Measurements from ENCODE around the gene TNS1.
"Not testable (repeated sequence)": the region's sequence is repeated elsewhere in the genome, so short reads cannot be mapped to it uniquely, and the experiment has no call there.

TNS1 gene

DNA sequence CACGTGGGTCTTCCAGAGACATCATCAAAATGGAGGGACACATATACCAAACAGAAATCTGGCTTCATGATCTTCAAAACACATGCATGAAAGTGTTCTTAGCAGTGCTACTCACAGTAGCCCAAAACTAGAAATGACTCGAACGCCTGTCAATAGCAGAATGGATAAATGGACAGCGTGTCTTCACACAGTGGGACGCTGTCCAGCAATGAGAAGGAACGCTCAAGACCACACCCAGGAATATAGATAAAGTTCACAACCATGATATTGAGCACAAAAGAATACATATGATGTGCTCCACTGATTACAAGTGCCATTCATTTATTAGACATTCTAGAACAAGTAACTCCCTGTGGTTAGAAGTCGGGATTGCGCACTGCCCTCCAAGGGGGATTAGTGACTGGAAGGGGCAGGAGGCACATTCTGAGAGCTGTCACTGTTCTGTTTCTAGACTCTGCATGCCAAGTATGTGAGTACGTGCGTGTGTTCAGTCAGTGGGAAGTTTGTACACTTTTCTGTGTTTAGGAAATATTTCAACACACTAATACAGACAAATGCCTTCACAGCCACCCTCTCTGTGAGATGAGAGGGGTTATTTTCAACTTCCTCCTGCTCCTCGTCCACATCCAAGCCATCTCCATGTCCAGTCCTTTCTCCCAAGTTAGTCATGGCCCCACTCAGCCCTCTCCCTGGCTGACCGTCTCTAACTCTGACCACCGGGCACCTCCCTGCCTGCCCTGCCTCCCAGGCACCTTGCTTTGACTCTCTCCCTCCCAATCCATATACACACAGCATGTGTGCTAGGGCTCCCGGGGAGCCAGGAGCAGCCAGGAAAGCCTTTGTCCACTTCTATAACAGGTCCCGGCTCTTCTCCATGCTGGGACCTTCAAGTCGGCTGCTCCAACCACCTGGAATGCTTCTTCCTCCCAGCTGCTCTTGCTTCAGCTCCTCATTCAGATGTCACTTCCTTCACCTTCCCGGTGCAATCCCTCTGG is 26.9 kb upstream of the TNS1 start:
- DNase-seq, result no peak

DNA sequence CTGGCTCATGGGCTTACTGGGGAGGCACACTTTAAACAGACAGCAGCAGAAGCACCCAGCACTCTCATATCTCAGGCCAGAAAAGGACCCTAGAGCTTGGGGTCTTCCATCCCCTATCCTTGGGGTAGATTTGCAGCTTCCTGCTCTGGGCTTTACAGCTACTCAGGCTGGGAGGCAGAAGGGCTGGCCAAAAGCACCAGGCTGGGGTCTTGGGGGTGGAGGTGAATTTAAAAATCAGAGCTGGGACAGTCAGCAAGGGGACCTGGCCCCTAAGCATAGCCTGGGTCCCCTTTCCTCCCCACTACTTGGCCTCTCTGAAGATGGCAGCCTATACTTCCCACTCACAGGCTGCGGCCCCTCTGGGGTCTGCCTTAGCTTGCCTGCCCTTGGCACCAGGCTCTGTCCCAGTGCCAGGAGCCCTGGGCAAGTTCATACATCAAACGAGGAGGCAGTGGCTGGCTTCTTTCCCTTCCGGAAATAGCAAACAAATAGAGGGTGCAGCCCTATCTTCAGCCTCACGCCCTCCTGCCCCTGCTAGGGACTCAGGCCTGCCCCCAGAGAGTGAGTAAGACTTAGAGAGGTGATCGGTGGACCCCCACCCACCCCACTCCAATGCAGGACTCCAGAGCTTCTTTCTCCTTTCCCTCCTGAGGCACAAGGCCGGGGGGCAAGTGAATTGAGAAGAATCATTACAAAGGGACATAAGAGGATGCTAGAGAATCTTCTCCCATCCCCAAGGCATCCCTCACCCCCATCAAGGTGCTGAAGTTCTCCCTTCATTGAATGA is 26.0 kb upstream of the TNS1 start:
- DNase-seq, result no peak

DNA sequence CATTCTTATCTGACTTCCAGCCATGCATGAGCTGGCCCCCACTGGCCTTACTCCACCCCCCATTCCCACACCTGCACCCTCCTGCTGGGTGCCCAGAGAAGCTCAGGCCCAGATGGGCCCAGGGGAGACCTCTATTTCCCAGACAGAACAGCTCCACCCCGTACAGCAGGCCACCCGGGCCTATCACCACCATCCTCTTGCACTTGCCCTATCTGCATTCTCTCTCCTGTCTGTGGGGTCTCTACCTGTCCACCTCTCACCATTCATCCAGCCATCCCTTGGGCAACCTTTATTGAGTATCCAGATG is 25.3 kb upstream of the TNS1 start:
- no peak for DNase-seq

DNA sequence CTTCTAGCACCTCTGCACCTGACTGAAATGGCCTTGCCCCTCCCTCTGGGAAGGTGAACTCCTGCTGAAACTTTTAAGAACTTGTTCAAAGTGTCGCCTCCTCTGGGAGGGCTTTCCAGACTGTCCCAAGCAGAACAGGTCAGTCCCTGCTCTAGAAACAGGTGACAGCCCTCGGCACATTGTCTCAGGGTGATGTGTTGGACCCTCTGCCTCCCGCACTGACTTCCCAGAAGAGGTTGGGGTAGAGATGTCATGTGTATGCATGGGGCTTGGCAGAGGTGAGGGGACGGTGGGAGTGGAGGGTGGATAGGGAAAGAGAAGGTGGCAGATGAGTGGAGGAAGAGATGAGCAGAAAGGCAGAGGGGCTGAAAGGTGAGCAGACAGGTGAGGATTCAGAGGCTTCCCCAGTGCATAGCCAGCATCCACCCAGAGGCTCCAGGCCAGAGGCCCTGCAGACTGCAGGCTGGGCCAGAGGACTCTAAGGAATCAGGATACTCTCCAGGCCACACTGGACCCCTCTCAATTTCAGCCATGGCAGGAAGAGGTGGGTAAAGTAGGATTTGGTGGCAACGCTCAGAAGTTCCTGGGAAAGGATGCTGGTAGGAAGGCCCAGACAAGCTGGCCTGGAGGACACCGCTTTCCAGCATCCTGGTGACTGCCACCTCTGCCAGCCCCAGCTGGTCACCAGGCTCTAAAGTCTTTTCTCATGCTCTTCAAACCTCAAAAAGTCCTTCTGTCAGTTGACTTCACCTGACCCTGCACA is 24.8 kb upstream of the TNS1 start:
- no peak for DNase-seq

DNA sequence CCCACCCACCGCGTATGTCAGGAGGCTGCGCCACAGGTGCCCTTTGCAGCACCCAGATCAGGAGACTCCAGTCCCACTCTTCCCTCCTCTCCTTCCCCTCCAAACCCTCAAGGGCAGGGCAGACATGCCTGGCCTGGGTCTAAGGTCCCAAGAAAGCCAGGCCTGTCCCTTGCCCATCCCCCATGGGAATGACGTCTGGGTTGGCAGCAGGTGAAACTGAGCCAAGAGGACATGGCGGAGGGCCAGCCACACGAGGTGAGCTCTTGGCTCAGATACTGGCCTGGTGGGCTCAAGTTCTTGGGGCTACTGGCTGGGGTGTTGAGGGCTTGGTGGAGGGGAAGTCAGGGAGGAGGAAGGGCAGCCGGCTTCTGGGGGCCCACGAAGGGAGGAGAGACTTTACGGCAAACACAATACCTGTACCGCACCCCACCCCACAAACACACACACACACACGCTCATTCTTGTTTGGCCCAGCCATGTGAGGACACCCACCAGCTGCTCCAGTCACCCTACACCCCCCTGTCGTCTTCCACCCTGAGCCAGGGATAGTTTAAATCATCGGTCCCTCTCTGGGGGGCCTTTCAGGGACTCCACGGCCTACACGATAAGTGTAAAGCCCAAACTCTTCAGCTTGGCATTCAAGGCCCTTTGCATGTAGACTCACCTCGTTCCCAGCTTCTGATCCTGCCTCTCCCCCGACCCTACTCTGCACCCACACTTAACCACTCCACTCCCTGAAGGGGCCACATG is 24.1 kb upstream of the TNS1 start:
- DNase-seq, result no peak

DNA sequence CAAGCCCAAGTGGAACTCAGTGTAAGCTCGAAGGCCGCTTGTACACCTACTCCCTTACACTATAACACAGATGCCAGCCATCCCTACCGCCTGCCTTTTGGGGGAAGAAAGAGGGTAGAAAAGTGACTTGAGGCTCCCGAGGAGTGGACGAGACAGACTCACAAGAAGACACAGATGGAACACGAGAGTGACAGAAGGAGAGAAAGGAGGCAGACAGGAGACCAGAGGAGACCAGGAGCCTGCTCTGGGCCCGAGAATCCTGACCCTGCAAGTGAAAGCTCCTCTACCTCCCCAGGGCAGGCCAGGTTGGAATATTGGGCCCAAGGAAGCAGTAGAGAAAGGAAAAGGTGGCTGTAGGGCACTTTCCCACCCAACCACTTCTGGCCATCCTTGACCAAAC is 23.4 kb upstream of the TNS1 start:
- DNase-seq, result no peak

DNA sequence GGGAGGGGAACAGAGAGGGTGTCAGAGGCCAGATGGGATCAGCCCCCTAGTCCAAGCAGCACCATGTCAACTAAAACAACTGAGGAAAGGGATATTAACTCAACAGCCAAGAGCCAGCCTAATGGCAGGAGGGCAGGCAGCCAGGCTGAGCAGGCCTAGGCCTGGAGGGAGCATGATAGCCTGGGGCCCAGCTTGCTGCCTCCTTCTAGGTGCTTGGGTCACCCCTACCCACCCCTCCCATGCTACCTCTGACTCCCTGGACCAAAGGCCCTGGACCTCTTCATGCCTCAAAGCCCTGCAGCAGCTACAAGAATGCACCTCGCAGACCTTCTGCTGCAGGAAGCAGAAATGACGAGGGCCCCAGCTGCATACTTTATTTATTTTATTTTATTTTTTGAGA is 22.1 kb upstream of the TNS1 start:
- no peak for DNase-seq

DNA sequence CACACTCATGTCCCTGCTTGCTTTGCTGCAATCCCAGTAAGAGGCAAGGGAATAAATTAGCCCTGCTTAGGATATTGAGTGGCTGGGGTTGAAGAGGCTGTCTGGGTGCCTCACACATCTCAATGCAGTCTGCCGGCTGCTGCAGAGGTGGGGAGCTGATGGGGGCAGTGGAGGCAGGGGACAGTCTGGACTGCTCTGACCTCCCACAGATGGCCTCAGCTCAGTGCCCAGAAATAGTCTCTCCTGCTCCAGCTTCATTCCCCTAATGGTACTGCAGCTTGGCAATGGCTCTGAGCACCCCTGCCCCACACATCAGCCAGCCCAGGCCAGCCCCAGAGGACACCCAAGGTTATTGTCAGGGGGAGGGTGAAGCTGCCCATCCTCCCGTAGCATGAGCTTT is 21.5 kb upstream of the TNS1 start:
- no peak for DNase-seq

DNA sequence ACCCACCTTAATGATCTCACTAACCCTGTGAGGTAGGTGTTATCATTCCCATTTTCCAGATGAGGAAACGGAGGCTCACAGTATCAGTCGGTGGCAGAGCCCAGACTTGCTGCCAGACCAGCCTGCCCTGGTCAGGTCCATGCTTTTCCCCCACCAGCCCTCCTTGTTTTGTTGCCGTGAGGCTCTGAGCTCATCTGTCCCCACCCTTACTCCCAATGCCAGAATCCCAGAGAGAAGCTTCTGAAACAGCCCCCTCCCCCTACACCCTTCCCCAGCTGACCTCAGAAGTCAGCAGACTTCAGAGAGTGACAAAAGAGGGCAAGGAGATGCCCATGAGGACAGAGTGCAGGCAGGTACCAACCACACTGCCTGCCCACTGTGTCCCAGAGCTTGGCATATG is 20.8 kb upstream of the TNS1 start:
- DNase-seq, result no peak

DNA sequence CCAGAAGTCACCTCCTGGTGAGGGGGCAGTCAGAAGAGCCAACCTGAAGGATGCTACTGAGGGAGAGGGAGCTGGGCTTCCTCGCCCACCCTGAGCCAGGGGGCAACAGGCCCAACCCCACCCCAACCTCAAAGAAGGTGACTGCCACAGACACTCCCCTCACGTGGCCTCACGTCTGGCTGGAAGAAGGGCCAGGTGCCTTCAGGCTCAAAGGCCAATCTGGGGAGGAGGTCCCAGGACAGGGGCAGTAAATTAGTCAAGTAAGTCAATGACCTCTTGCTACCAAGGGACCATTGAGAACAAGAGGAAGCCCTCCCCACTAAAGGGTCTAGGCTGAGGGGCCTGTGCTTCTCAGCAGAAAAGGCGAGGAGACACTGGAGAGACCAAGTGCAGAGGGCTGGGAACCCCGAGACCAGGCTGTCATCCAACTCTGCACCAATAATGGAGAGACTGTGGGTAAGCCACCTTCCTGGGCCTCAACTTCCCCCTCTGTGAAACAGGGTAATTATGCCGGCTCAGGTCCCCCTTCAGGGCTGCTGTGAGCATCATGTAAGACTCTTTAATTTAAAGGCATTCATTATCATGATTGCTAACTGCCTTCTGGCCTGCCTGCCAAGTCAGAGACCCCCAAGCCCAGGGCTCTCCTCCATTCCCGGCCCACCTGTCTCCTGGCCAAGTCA is 20.2 kb upstream of the TNS1 start:
- DNase-seq, result no peak

DNA sequence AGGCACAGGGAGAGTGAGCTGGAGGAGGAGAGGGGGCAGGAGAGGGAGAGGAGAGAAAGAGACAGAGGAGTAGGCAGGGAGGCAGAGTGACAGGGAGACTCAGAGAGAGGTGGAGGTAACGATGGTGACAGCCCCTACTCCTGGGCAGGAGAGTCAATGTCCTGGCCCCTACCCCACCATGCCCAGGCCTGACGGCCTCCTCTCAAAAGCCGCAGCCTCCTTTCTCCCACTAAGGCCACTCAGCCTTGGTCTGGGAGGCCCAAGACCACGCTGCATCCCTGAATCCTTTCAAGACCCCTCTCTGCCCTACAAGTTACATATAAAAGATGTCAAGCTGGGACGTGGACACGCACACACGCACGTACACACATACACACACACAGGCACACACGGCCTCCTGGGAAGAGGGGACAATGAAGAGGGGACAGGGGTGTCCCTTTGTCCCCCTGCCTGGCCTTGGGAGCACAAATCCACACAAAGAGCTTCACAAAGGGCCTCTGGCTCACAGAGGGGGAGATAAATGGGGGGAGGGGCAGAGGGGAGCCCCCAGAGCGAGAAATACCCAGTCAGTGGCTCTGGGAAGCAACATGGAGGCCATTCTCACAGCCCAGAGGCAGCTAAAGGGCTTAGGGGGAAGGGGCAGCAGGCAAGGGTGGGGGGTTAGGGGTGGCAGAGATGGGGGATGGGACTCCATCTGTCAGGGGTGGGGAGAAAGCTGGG is 19.5 kb upstream of the TNS1 start:
- no peak for DNase-seq

DNA sequence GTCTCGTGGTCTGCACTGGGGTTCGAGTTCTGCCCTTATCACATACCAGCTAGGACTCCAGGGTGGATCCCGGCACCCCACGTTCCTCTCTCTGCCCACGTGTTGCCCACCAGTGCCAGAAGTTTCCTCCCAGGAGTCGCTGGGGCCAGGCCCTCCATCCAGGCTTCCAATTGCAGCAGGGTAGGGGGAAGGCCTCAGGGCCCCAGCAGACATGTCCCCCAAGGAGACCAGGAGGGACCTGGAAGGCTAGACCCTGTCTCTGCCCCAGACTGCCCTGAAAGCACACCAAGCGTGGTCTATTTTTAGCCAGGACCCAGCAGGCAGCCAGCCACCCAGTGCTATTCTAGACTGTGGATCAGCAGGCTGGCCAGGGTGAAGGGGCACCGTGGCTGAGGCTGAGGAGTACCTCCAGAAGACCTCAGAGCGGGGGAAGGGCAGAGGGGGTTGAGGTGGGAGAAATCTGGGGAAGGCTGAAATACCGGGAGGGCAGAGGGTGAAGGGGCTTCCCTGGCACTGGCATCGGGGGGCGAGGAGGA is 18.8 kb upstream of the TNS1 start:
- no peak for DNase-seq

DNA sequence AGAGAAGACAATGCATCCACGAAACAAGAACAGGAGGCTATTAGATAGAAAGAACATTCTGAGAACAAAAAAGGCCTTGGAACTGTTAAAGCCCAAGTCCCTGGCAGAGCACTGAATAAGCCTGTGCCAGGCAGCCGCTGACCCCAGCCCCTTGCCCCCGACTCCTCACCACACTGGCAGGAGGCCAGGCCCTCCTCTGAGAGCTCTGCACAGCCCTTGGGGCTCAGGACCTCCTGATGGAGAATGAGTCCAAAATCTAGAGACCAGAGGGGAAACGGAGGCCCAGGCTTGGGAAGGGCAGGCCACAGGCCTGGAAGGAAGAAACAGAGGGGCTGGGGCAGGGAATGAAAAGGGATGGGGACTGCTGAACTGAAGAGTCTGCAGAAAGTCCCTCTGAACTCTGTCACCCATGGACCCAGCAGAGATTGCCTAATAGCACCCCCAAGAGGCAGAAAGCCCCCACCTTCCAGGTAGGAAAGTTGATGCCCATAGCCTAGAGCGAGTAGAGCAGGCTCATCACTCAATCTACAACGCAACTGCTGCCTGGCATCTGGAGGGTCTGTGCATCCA is 18.3 kb upstream of the TNS1 start:
- DNase-seq, result no peak

DNA sequence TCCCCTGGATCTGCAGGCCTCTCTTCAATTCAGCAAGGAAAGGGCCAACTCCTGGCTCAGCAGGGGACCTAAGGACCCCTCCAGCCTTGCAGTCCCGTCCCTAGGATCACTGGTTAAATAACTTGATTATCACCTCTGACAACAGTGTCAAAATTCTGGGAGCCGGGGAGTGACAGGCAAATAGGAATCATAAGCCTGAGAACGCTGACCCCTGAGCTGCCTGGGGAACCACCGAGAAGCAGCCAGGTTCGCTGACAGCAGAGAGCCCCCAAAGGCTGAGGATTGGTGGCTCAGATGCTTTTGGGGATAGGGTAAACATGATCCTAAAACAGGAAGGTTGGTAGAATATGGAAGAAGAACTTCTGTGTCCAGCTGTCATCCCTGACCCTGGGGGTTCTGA is 17.5 kb upstream of the TNS1 start:
- DNase-seq, result no peak

DNA sequence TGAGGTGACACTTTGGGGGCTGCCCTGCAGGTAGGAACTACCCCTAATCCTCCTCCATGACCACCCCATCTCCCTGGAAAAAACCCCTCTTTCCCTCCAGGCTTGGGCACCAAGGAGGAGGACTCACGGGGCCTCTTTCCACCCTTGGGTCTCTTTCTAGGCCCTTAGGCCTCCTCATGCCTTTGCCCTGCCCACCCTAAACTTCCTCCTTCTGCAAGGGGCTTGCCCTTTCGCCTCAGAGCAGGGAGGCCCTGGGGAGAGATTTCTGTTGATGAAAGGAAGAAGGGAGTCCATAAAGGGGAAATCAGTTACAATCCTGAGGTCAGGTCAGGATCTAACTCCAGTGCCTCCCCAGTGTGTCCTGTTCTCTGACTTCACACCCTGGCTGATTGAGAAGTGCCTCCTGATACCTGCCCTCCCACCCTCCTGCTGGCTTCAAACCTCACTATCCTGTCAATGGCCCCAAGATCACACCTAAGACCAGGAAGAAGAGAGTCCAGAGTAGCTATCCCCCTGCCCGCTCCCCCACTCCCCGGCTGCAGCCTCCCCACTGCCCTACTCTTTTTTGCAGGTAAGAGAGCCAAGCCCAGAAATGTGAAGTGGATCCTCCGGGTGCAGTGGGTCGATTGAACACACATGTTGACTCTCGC is 16.7 kb upstream of the TNS1 start:
- peak; percentile 11 for DNase-seq

DNA sequence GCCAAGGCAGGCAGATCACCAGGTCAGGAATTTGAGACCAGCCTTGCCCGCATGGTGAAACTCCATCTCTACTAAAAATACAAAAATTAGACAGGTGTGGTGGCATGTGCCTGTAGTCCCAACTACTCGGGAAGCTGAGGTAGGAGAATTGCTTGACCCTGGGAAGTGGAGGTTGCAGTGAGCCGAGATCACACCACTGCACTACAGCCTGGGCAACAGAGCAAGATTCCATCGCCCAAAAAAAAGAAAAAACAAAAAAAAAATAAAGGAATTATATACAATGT is 16.0 kb upstream of the TNS1 start:
- not testable (repeated sequence) for DNase-seq

DNA sequence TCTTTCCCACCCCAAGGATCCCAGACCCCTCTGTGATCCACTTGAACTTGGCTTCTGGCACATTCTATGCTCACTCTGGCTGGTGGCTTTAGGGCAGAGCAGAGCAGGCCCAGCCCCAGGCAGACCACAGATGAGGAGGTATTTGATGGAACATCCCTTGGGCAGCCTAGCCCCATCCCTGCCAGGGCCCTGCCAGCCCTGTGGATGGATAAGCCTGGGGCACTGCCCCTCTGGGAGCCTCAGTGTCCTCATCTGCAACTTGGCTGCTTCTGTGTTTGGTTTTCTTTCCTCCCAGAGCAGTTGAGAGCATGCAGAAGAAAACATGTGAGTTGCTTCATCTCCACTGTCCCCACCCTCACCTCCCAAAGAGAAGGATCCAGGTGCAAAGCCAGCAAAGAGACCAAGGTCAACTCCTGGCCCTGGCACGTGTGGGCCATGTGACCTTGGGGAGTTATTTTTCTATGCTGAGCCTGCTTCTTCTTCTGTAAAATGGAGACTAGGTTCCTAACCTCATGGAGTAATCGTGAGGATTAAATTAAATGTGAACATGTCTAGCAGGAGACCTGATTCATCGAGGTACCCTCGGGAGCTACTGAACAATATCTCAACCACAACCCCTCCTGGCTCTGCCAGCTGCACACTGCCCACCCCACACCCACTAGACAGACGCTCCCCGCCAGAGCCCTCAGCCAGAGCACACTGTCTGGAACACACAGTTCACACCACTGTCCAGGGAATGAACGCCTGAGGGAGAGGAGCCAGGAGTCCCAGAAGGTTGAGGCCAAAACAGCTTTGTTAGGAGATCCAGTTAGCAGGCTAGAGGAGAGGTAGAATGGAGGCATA is 14.6 kb upstream of the TNS1 start:
- no peak for DNase-seq

DNA sequence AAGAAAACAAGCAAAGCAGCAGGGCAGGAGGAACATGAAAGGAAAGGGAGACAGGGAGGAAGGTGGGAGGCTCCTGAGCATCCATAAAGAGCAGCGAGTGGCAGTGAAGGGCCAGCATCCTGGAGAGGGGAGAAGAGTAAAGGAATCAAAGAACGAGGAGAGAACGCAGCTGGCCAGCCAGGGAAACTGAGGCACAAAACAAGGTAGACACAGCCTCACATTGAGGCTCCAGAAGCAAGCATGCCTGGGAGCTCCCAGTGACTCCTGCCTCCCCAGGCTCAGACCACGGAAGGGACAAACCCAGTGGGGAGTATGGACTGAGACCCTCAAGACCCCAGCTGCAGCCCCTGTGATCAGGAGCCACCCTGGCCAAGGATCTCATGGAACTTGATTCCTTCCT is 14.0 kb upstream of the TNS1 start:
- no peak for DNase-seq
